OCI-LY3 (cell line): ENCODE measurements around the gene SPOPL.

Experiments
- H2AFZ ChIP-seq: fragments of 200-600, 300-600 bp; shearing (Covaris generic); 2 replicates; pipeline ENCODE4 v1.6.0; 2014; ENCODE audit warnings: antibody characterized with exemption, low read depth, low read length
- H3K27ac ChIP-seq: fragments of 200-600, 300-600 bp; sonication (generic); 2 replicates; pipeline ENCODE4 v1.5.1; 2014; ENCODE audit warnings: mild to moderate bottlenecking, low read length, moderate library complexity, mixed read lengths
- H3K27me3 ChIP-seq: fragments of 200-600, 300-600 bp; sonication (generic); 2 replicates; pipeline ENCODE4 v1.6.1; 2014; ENCODE audit warnings: low read depth, low read length, mixed read lengths
- H3K36me3 ChIP-seq: fragments of 200-600, 300-600 bp; sonication (generic); replicated peaks from 2 replicates; pipeline ENCODE3; 2014; ENCODE audit warnings: low read depth, low read length, mixed read lengths
- H3K4me1 ChIP-seq: fragments of 300-600, 200-600 bp; sonication (generic); 2 replicates; pipeline ENCODE4 v1.6.1; 2014; ENCODE audit warnings: low read length, mixed read lengths
- H3K4me2 ChIP-seq: fragments of 200-600, 300-600 bp; sonication (generic); 2 replicates; pipeline ENCODE4 v1.6.1; 2014; ENCODE audit warnings: low read length, mixed read lengths
- H3K4me3 ChIP-seq: fragments of 300-600, 200-600 bp; sonication (generic); 2 replicates; pipeline ENCODE4 v1.5.1; 2014; ENCODE audit warnings: antibody characterized with exemption, mild to moderate bottlenecking, low read length, moderate library complexity
- H3K79me2 ChIP-seq: fragments of 300-600, 200-600 bp; shearing (Covaris generic); 2 replicates; pipeline ENCODE4 v1.6.1; 2014; ENCODE audit warnings: mild to moderate bottlenecking, low read length, mixed read lengths
- H3K9ac ChIP-seq: fragments of 300-600, 200-600 bp; shearing (Covaris generic); 2 replicates; pipeline ENCODE4 v1.6.0; 2014; ENCODE audit warnings: mild to moderate bottlenecking, low read length, moderate library complexity
- H3K9me3 ChIP-seq: fragments of 200-600, 300-600 bp; shearing (Covaris generic); 2 replicates; pipeline ENCODE4 v1.6.1; 2014; ENCODE audit warnings: low read length, mixed read lengths; ENCODE audit not compliant: insufficient read depth
- H4K20me1 ChIP-seq: fragments of 200-600, 300-600 bp; sonication (generic); 2 replicates; pipeline ENCODE4 v1.6.1; 2016; ENCODE audit warnings: low read length, mixed read lengths; ENCODE audit not compliant: insufficient read depth
- CTCF ChIP-seq: fragments of 200-600, 300-600 bp; sonication (generic); IDR thresholded peaks from 2 replicates; pipeline ENCODE4 v1.5.1; 2014; ENCODE audit warnings: antibody characterized with exemption, low read length, low read depth
- EZH2phosphoT487 ChIP-seq: fragments of 200-600 bp; shearing (Covaris generic); IDR thresholded peaks from 2 replicates; pipeline ENCODE4 v1.6.1; 2018; ENCODE audit warnings: antibody characterized with exemption, mixed run types, low read depth

Gene SPOPL

GRCh38 chr2:138620431-138620830 is 118.9 kb downstream of the SPOPL start:
- no peaks in the 10 kb centered on the region for H4K20me1 ChIP-seq
- H3K4me1 ChIP-seq = peaks cover 15% of the 10 kb centered on the region
- no peaks in the 10 kb centered on the region for H3K36me3 ChIP-seq
- H3K9me3 ChIP-seq = no peaks in the 10 kb centered on the region
- no peak overlapping the region for H3K27ac ChIP-seq
- peaks cover 6% of the 10 kb centered on the region for H3K27me3 ChIP-seq
- H3K4me2 ChIP-seq = no peak overlapping the region
- no peaks in the 10 kb centered on the region for H3K79me2 ChIP-seq
- TF ChIP-seq CTCF (no peak), EZH2phosphoT487 (no peak)
- H2AFZ ChIP-seq = no peak overlapping the region
- no peak overlapping the region for H3K4me3 ChIP-seq
- H3K9ac ChIP-seq = no peak overlapping the region

GRCh38 chr2:138621139-138621538 is 119.6 kb downstream of the SPOPL start:
- H3K9me3 ChIP-seq = no peaks in the 10 kb centered on the region
- H3K79me2 ChIP-seq = no peaks in the 10 kb centered on the region
- no peak overlapping the region for H3K4me2 ChIP-seq
- H3K27ac ChIP-seq = no peak overlapping the region
- H3K27me3 ChIP-seq = peaks cover 6% of the 10 kb centered on the region
- H3K9ac ChIP-seq = no peak overlapping the region
- TF ChIP-seq CTCF = no peak
- no peak for TF ChIP-seq EZH2phosphoT487
- H3K4me1 ChIP-seq = peaks cover 15% of the 10 kb centered on the region
- no peaks in the 10 kb centered on the region for H3K36me3 ChIP-seq
- H3K4me3 ChIP-seq = no peak overlapping the region
- no peak overlapping the region for H2AFZ ChIP-seq
- no peaks in the 10 kb centered on the region for H4K20me1 ChIP-seq

GRCh38 chr2:138622613-138623012 is 121.0 kb downstream of the SPOPL start:
- Histone ChIP-seq H3K9ac (no peak overlapping the region), H3K27me3 (peaks cover 3% of the 10 kb centered on the region), H3K9me3 (no peaks in the 10 kb centered on the region), H3K36me3 (no peaks in the 10 kb centered on the region), H3K4me2 (peak overlapping the region; percentile 36), H3K79me2 (no peaks in the 10 kb centered on the region), H3K27ac (no peak overlapping the region), H2AFZ (peak overlapping the region; percentile 2; the same call in 1 of the 2 replicates), H3K4me3 (no peak overlapping the region), H4K20me1 (no peaks in the 10 kb centered on the region), H3K4me1 (peaks cover 15% of the 10 kb centered on the region)
- TF ChIP-seq EZH2phosphoT487 (no peak), CTCF (no peak)
